MM.1S (cell line): ENCODE data around the gene XBP1.
"Not testable (repeated sequence)": the region's sequence is repeated elsewhere in the genome, so short reads cannot be mapped to it uniquely, and the experiment has no call there.

Experiments
- EZH2 ChIP-seq: fragments of 300-600 bp; sonication (generic); optimal IDR thresholded peaks from 2 replicates; pipeline ENCODE3; 2017; ENCODE audit warnings: low read depth, mild to moderate bottlenecking, antibody characterized with exemption, low read length, mixed read lengths
- EZH2phosphoT487 ChIP-seq: fragments of 300-600 bp; sonication (generic); IDR thresholded peaks from 2 replicates; pipeline ENCODE4 v1.6.1; 2018; ENCODE audit warnings: antibody characterized with exemption, low read length
- TF ChIP-seq, protein P1 (sequence below): fragments of 300-600 bp; sonication (generic); IDR thresholded peaks from 2 replicates; pipeline ENCODE4 v1.5.1; 2016; ENCODE audit warnings: antibody characterized with exemption, low read length, mixed read lengths

DNA sequence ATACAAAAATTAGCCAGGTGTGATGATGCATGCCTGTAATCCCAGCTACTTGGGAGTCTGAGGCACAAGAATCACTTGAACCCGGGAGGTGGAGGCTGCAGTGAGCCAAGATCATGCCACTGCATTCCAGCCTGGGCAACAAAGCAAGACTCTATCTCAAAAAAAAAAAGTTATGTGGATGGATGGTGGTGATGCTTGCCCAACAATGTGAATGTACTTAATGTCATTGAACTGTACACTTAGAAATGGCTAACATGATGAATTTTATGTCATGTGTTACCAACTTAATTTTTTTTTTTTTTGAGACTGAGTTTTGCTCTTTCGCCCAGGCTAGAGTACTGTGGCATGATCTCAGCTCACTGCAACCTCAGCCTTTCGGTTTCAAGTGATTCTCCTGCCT lies 45.9 kb downstream of the XBP1 start:
- TF ChIP-seq, protein P1, sequence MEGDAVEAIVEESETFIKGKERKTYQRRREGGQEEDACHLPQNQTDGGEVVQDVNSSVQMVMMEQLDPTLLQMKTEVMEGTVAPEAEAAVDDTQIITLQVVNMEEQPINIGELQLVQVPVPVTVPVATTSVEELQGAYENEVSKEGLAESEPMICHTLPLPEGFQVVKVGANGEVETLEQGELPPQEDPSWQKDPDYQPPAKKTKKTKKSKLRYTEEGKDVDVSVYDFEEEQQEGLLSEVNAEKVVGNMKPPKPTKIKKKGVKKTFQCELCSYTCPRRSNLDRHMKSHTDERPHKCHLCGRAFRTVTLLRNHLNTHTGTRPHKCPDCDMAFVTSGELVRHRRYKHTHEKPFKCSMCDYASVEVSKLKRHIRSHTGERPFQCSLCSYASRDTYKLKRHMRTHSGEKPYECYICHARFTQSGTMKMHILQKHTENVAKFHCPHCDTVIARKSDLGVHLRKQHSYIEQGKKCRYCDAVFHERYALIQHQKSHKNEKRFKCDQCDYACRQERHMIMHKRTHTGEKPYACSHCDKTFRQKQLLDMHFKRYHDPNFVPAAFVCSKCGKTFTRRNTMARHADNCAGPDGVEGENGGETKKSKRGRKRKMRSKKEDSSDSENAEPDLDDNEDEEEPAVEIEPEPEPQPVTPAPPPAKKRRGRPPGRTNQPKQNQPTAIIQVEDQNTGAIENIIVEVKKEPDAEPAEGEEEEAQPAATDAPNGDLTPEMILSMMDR = not testable (repeated sequence)
- TF ChIP-seq EZH2, EZH2phosphoT487: not testable (repeated sequence)
